Tibial nerve (tissue), 4 donors: ENCODE measurements around the gene NQO1. TPM values are rescaled to one million over a fixed set of nuclear protein-coding genes. Genes with fewer than 3 reads are reported as not detected.

Experiments
- DNase-seq, 2 donors: peaks; one replicate each; pipeline ENCODE4 v3.0.0-alpha.2; 2019; ENCODE audit warnings: low spot score in 2 of 2
- H3K27ac ChIP-seq, 4 donors: fragments of 200-600 bp; sonication (generic) in 3 of 4; one replicate each; pipeline ENCODE4 v1.5.1; 2017 to 2019; ENCODE audit warnings: mild to moderate bottlenecking in 1 of 4
- H3K27me3 ChIP-seq, 2 donors: fragments of 200-600 bp; sonication (generic) in 1 of 2; one replicate each; pipeline versions ENCODE4 v1.5.1 to v1.6.0; 2017 to 2019
- H3K36me3 ChIP-seq, 3 donors: fragments of 200-600 bp; sonication (generic); one replicate each; pipeline ENCODE4 v1.5.1; 2018 to 2019
- H3K4me1 ChIP-seq, 4 donors: fragments of 200-600 bp; sonication (generic) in 3 of 4; one replicate each; pipeline ENCODE4 v1.5.1; 2017 to 2019
- H3K4me3 ChIP-seq, 4 donors: fragments of 200-600 bp; sonication (generic) in 3 of 4; one replicate each; pipeline ENCODE4 v1.5.1; 2017 to 2019; ENCODE audit warnings: mild to moderate bottlenecking in 1 of 4, moderate library complexity in 1 of 4
- H3K9me3 ChIP-seq, 4 donors: fragments of 200-600 bp; sonication (generic) in 3 of 4; one replicate each; pipeline ENCODE4 v1.5.1; 2017 to 2019
- EP300 ChIP-seq, 2 donors: sonication (generic); formaldehyde crosslinking; IDR thresholded peaks; one replicate each; pipeline ENCODE4 v1.6.1; 2017; ENCODE audit warnings: antibody characterized with exemption in 2 of 2, mild to moderate bottlenecking in 1 of 2
- POLR2A ChIP-seq, 2 donors: fragments of 450-650 bp; IDR thresholded peaks; one replicate each; pipeline ENCODE4 v1.6.1; 2017; ENCODE audit warnings: antibody characterized with exemption in 2 of 2, mild to moderate bottlenecking in 2 of 2, moderate library complexity in 2 of 2
- WGBS, 2 donors: methylation state at CpG; one replicate each; pipeline ENCODE4 v1.1.5; 2018; 5-methylcytosine and 5-hydroxymethylcytosine counted together
- total RNA-seq, 4 donors: library from RNA; depleted of rRNA; stranded (reverse); fragments of >200 nt; gene quantifications; one replicate each; pipeline ENCODE4 v1.1.0, GENCODE V29; 2016
- TF ChIP-seq, protein P1 (sequence below), 5 experiments: fragments of 200-600 bp in 3 of 5; fragments of 450-650 bp in 2 of 5; sonication (generic) in 3 of 5; IDR thresholded peaks; one replicate each; pipeline ENCODE4 v1.5.1; 2016 to 2019; ENCODE audit warnings: antibody characterized with exemption in 5 of 5, mild to moderate bottlenecking in 3 of 5, moderate library complexity in 2 of 5

NQO1 gene
- total RNA-seq, 4 donors from 2014 or later, result 19.0 to 106 (median 55.0) TPM

DNA sequence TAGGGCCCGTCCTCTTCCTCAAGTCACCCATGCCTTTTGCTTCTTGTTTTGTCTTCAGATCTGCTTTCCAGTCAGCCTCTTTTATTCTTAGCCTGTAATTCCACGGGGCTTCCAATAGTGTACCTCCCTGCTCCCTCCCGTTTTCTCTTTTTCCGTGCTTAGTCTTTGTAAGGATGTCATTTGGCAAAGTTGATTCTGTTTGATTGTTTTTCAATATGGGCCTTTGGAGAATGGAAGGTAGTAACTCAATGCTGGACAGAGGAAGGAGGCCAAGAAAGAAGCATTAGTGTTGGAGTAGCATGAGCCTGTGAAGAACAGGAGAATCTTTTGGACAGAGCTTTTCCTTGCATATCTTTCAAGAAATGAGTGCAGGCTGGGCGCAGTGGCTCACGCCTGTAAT is 42.3 kb upstream of the NQO1 start:
- 78 to 82% methylated on average over 6 of the region's 6 CpGs for WGBS, 2 donors
- no peak for TF ChIP-seq EP300 (IDR thresholded peaks at IDR 0.05)
- TF ChIP-seq POLR2A (IDR thresholded peaks at IDR 0.05), result no peak
- TF ChIP-seq, protein P1, sequence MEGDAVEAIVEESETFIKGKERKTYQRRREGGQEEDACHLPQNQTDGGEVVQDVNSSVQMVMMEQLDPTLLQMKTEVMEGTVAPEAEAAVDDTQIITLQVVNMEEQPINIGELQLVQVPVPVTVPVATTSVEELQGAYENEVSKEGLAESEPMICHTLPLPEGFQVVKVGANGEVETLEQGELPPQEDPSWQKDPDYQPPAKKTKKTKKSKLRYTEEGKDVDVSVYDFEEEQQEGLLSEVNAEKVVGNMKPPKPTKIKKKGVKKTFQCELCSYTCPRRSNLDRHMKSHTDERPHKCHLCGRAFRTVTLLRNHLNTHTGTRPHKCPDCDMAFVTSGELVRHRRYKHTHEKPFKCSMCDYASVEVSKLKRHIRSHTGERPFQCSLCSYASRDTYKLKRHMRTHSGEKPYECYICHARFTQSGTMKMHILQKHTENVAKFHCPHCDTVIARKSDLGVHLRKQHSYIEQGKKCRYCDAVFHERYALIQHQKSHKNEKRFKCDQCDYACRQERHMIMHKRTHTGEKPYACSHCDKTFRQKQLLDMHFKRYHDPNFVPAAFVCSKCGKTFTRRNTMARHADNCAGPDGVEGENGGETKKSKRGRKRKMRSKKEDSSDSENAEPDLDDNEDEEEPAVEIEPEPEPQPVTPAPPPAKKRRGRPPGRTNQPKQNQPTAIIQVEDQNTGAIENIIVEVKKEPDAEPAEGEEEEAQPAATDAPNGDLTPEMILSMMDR (IDR thresholded peaks at IDR 0.05), result no peak
- no peak for DNase-seq
- Histone ChIP-seq H3K9me3 (no peaks in the 10 kb centered on the region), H3K27me3 (no peaks in the 10 kb centered on the region), H3K4me3 (no peak overlapping the region), H3K4me1 (peaks cover under 1 to 19% (median 8%) of the 10 kb centered on the region in 4 donors), H3K36me3 (no peaks in the 10 kb centered on the region), H3K27ac (no peak overlapping the region)

DNA sequence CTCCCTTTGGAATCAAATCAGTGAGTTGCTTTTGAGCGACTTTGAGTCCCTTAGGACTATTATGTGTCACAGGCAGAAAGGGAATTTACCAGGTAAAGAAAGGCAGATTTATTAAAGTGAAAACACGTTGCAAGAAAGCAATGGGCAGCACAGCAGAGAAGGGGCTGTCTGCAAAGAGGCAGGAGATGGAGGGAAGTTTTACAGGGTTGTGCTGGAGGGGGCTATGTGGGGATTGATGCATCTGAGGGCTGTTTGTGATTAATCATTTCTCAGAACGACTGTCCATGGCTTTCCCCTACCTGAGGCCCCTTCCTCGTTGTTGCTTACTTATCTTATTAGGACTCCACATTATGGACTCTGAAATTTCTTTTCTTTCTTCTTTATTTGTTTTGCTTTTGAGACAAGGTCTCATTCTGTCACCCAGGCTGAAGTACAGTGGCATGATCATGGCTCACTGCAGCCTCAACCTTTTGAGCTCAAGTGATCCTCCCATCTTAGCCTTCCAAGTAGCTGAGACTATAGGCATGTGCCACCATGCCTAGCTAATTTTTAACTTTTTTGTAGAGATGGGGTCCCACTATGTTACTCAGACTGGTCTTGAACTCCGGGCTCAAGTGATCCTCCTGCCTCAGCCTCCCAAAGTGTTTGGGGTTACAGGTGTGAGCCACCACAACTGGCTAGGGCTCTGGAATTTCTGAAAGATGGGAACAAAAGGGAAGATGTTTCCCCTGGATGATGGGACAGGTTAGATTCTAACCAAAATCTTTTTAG is 41.3 kb upstream of the NQO1 start:
- 90% methylated on average over 5 of the region's 5 CpGs for WGBS, 2 donors
- no peaks in the 10 kb centered on the region for H3K9me3 ChIP-seq
- no peak for DNase-seq
- no peak overlapping the region for H3K4me3 ChIP-seq
- no peaks in the 10 kb centered on the region for H3K27me3 ChIP-seq
- TF ChIP-seq EP300 (IDR thresholded peaks at IDR 0.05) (no peak), POLR2A (IDR thresholded peaks at IDR 0.05) (no peak)
- TF ChIP-seq, protein P1 (IDR thresholded peaks at IDR 0.05), result no peak
- no peaks in the 10 kb centered on the region for H3K36me3 ChIP-seq
- H3K4me1 ChIP-seq, result peaks cover 0 to 20% (median 6%) of the 10 kb centered on the region in 4 donors
- H3K27ac ChIP-seq, result no peak overlapping the region

DNA sequence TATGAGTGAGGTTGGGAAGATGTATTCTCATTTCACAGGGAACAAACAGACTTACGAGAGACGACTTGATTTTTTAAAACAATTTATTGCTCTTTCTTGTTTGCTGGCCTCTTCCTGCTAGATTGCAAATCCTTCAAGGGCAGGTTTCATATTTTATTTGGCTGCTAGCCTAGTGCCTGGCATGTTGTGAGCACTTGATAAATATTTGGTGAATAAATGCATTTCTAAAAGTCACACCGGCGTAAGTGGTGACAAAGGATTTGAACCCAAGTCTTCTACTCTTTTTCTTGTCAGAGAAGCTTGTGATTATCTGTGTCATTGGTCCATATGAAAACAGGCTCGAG is 37.2 kb upstream of the NQO1 start:
- TF ChIP-seq, protein P1 (IDR thresholded peaks at IDR 0.05), result no peak
- TF ChIP-seq EP300 (IDR thresholded peaks at IDR 0.05) (no peak), POLR2A (IDR thresholded peaks at IDR 0.05) (no peak)
- Histone ChIP-seq H3K4me3 (peak overlapping the region in 1 of 4 donors; percentile 92), H3K9me3 (no peaks in the 10 kb centered on the region), H3K4me1 (peaks cover 4 to 19% (median 6%) of the 10 kb centered on the region in 4 donors), H3K27me3 (no peaks in the 10 kb centered on the region), H3K36me3 (no peaks in the 10 kb centered on the region), H3K27ac (peak overlapping the region in 3 of 4 donors; percentile 90 to 93 (median 91))
- 59 to 61% methylated on average over 5 of the region's 5 CpGs for WGBS, 2 donors
- no peak for DNase-seq

DNA sequence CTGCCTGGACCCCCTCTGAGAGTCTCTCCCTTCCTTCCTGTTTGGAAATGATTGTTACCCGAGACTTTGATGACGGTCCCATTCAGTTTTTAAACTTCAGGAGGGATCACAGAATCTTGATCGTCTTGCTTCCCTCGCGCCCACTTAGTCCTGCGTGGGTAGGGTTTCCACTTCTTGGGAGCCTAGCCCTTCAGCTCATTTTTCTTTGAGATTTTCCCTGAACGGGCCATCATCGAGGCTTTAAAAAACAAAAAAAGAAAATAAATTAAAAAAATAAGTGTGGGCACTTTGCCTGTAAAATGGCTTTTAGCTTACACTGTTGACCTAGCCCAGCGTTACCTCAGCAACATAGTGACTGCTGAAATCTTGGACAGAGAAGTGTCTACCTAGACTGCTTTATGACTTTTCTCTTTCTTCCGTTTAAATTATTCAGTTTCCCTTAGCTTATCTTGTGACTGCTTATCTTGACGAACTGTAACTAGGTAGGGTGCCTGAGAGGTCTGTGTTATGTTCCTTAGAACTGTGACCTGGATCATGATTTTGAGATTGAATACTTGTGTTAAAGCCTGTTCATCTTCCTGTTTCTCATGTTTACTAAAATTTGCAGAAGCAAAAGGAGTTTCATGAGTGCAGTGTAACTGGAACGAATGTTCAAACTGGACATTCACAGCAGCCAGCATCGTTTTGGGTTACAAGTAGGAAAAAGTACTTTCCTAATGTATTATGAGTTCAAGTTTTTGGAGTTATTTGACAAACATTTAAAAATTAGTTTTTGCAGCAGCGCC is 36.6 kb upstream of the NQO1 start:
- Histone ChIP-seq H3K36me3 (no peaks in the 10 kb centered on the region), H3K27ac (peak overlapping the region; percentile 85 to 93 (median 90)), H3K4me1 (peaks cover 4 to 19% (median 6%) of the 10 kb centered on the region in 4 donors), H3K9me3 (no peaks in the 10 kb centered on the region), H3K27me3 (no peaks in the 10 kb centered on the region), H3K4me3 (peak overlapping the region; percentile 70 to 92 (median 78))
- TF ChIP-seq, protein P1 (IDR thresholded peaks at IDR 0.05), result no peak
- TF ChIP-seq POLR2A (IDR thresholded peaks at IDR 0.05) (no peak), EP300 (IDR thresholded peaks at IDR 0.05) (no peak)
- 7 to 8% methylated on average over 14 of the region's 14 CpGs for WGBS, 2 donors
- no peak for DNase-seq
